Brain microvascular endothelial cell (primary cell): ENCODE data around the gene LRMDA.

Experiments used
- DNase-seq: peaks from one replicate; pipeline ENCODE4 v3.0.0-alpha.2; 2020
- H3K27ac ChIP-seq: fragments of 250-450 bp; sonication (Bioruptor Pico); 2 replicates; pipeline ENCODE4 v1.5.1; 2020; ENCODE audit warnings: mild to moderate bottlenecking, moderate library complexity
- H3K27me3 ChIP-seq: fragments of 250-450 bp; sonication (Bioruptor Pico); replicated peaks from 2 replicates; pipeline ENCODE4 v1.5.1; 2020; ENCODE audit warnings: mild to moderate bottlenecking
- H3K36me3 ChIP-seq: fragments of 250-450 bp; sonication (Bioruptor Pico); replicated peaks from 2 replicates; pipeline ENCODE4 v1.5.1; 2020; ENCODE audit warnings: mild to moderate bottlenecking
- H3K4me3 ChIP-seq: 2 replicates; pipeline ENCODE4 v1.5.1; 2011; ENCODE audit warnings: low read depth, mild to moderate bottlenecking, control low read depth, low read length, moderate library complexity
- in situ Hi-C: cut with HindIII; loops from 2 replicates; pipeline ENCODE4 v1.10.0; 2017; ENCODE audit warnings: low sequenced_read_pairs, low pct_ligation_motif_present
- TF ChIP-seq, protein P1 (sequence below): IDR thresholded peaks from 2 replicates; pipeline ENCODE4 v1.5.1; 2011; ENCODE audit warnings: low read depth, mild to moderate bottlenecking, moderate library complexity, low read length, control low read depth, inconsistent platforms; ENCODE audit errors: missing control alignments

Gene LRMDA

DNA sequence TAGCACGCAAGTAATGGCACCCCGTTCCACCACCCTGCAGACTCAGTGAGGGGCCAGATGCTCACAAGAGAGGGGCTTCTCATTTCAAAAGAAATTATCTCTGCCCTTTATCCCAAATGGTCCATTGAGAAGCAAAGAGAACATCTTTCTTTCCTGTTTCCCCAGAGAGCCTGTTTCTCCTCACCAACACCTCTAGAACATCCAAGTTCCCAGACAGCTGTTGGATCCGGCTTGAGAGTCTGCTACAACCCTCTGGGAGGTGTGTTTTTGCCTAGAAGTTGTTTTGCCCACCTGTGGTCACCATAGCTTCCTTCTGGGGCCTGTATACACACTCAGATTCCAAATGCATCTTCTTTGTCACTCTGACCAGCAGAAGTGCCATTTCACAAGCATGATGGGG is 637.4 kb downstream of the LRMDA start:
- Histone ChIP-seq H3K4me3 (no peak overlapping the region), H3K27me3 (no peaks in the 10 kb centered on the region), H3K27ac (no peak overlapping the region), H3K36me3 (no peaks in the 10 kb centered on the region)
- DNase-seq = no peak
- in situ Hi-C loops = no loop called here
- TF ChIP-seq, protein P1, sequence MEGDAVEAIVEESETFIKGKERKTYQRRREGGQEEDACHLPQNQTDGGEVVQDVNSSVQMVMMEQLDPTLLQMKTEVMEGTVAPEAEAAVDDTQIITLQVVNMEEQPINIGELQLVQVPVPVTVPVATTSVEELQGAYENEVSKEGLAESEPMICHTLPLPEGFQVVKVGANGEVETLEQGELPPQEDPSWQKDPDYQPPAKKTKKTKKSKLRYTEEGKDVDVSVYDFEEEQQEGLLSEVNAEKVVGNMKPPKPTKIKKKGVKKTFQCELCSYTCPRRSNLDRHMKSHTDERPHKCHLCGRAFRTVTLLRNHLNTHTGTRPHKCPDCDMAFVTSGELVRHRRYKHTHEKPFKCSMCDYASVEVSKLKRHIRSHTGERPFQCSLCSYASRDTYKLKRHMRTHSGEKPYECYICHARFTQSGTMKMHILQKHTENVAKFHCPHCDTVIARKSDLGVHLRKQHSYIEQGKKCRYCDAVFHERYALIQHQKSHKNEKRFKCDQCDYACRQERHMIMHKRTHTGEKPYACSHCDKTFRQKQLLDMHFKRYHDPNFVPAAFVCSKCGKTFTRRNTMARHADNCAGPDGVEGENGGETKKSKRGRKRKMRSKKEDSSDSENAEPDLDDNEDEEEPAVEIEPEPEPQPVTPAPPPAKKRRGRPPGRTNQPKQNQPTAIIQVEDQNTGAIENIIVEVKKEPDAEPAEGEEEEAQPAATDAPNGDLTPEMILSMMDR = no peak

DNA sequence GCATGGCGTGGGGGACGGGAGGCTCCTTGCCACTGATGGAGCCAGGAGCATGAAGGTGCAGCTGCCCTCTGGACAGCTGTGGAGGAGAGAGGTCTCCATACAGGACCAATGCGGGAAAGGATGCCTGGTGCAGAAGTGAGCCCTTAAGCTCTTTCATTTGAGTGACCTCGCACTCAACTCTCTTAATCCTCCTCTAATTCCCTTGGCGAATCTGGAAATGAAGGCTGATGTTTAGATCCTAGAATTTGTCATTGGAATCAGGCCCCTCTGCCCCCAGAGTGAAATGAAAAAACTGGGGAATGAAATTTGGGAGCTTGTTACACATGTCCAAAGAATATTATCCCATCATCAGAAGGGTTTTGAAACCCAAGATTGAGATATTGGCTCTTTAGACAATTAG is 639.5 kb downstream of the LRMDA start:
- in situ Hi-C loops = no loop called here
- TF ChIP-seq, protein P1 = no peak
- H3K27ac ChIP-seq = no peak overlapping the region
- DNase-seq = no peak
- H3K36me3 ChIP-seq = no peaks in the 10 kb centered on the region
- no peaks in the 10 kb centered on the region for H3K27me3 ChIP-seq
- no peak overlapping the region for H3K4me3 ChIP-seq

DNA sequence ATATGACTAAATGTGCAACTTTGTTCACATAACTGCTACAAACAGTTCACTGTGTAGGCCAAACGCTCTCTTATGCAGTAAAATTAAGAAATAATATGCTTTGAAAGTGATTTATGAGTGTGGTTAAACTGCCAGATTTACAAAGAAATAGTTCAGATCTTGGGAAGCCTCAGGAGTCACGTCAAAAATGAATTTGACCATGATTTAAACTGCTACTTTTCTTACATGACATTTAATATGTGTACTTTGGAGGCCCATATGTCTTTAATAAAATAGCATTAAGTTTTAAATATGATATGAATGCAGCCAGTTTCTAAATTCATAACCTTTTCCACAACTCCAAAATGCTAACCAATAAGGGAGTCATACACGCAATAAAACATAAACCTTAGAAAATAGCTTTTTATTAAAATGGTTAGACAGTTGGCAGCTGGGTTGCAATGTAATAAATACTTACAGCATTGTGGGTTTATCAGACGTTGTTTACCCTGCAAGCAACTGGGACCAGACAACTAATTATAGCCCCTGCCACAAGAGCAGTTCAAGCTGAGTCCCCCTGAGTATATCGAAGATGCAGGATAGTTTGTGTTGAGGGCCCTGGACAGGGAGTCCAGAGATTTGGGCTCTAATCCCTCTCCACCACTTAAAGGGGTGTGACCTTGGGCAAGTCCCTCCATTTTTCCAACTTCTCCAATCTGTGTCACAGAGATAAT is 640.4 kb downstream of the LRMDA start:
- H3K4me3 ChIP-seq = no peak overlapping the region
- no peak for DNase-seq
- no peak overlapping the region for H3K27ac ChIP-seq
- H3K27me3 ChIP-seq = no peaks in the 10 kb centered on the region
- TF ChIP-seq, protein P1 = no peak
- H3K36me3 ChIP-seq = no peaks in the 10 kb centered on the region
- in situ Hi-C loops = no loop called here

DNA sequence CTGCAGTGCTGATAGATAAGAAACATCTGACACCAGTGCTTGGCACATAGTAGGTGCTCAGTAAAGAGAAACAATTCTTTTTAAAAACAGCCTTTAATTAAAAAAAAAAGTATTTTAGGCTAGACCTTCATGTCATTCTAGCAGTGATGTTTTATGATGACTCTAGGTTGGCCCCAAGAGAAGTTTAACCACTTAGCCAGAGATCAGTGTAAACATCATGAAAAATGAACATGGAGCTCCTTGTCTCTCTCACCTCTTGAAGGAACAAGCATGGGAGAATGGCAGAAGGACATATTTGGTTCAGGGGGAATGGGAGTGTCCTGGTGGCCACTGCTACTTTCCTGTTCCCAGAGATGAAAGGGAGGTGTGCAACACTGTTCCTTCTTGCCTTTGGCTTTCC is 641.0 kb downstream of the LRMDA start:
- no peak overlapping the region for H3K27ac ChIP-seq
- no peak overlapping the region for H3K4me3 ChIP-seq
- no peak for DNase-seq
- no peaks in the 10 kb centered on the region for H3K27me3 ChIP-seq
- TF ChIP-seq, protein P1 = no peak
- in situ Hi-C loops = no loop called here
- H3K36me3 ChIP-seq = no peaks in the 10 kb centered on the region

DNA sequence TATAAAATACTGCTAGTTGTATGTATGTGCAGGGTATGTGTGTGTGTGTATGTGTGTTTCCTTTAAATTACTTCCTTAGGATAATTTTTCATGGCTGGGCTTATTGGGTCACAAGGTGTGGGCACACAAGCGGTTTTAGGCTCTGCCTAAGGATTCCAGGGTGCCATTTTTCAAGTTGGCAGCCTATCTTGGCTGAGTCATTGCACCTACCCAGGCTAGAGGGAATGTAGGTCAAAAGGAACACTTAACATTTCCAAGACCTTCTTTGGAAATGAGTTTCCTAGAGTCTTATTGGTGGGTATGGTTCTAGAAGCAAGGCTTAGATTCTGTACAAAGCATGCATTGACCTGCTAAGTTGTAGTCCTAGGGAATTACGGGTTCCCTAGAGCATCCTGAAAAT is 642.1 kb downstream of the LRMDA start:
- no peak for DNase-seq
- H3K4me3 ChIP-seq = no peak overlapping the region
- no peaks in the 10 kb centered on the region for H3K36me3 ChIP-seq
- no peaks in the 10 kb centered on the region for H3K27me3 ChIP-seq
- TF ChIP-seq, protein P1 = no peak
- in situ Hi-C loops = no loop called here
- no peak overlapping the region for H3K27ac ChIP-seq

DNA sequence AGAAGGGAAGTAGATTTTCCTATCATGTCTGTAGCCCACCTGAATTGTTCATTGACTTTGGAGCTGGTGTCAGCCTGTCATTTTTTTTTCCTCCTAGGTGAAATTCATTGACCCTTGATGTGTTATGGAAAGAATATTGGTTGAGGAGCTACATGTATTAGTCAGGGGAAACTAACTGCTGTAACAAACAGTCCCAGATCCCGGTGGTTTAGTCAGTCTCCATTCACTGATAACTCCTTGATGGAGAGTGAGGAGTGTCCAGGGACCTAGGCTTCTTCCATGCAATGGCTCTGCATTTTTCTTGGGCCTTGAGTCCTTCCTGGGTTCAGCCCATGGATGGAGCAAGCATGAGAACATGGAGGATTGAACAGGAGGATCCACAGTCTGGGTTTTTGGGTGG is 643.2 kb downstream of the LRMDA start:
- no peaks in the 10 kb centered on the region for H3K27me3 ChIP-seq
- in situ Hi-C loops = no loop called here
- TF ChIP-seq, protein P1 = no peak

More for the DNA sequence above, 643.2 kb downstream of the LRMDA start:
- no peak for DNase-seq
- Histone ChIP-seq H3K27ac (no peak overlapping the region), H3K4me3 (no peak overlapping the region), H3K36me3 (no peaks in the 10 kb centered on the region)
